Astrocyte of the spinal cord (primary cell): ENCODE results near the gene DOCK10.

Experiments used
- DNase-seq: peaks from one replicate; pipeline ENCODE4 v3.0.0; 2011; ENCODE audit warnings: low read depth, low spot score
- H3K4me3 ChIP-seq: 2 replicates; pipeline ENCODE4 v1.5.1; 2011; ENCODE audit warnings: low read depth, mild to moderate bottlenecking, low read length, moderate library complexity
- in situ Hi-C: cut with HindIII; loops from 2 replicates; pipeline ENCODE4 v1.10.0; 2017; ENCODE audit warnings: low sequenced_read_pairs
- TF ChIP-seq, protein P1 (sequence below): IDR thresholded peaks from 2 replicates; pipeline ENCODE4 v1.5.1; 2012; ENCODE audit warnings: low read depth, mild to moderate bottlenecking, low read length, inconsistent platforms

The DOCK10 gene

DNA sequence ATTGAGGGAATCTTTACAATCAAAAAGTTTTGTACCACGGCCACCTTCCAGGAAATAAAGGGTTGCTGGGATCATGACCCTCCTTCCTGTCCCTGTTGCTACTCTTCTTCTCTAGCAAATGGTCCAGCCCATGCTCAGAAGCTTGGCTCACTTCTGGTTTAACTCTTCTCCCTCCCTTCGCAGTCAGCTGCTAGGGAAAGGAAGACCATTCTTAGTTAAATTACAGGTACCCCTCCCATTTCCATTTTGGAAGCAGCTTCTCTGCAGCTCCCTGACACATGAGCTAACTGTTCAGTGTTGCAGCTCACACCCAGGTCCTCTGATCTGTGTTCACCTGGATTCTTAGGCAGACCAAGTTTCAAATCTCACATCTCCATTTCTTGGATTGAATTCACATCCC is 100.3 kb downstream of the DOCK10 start:
- TF ChIP-seq, protein P1, sequence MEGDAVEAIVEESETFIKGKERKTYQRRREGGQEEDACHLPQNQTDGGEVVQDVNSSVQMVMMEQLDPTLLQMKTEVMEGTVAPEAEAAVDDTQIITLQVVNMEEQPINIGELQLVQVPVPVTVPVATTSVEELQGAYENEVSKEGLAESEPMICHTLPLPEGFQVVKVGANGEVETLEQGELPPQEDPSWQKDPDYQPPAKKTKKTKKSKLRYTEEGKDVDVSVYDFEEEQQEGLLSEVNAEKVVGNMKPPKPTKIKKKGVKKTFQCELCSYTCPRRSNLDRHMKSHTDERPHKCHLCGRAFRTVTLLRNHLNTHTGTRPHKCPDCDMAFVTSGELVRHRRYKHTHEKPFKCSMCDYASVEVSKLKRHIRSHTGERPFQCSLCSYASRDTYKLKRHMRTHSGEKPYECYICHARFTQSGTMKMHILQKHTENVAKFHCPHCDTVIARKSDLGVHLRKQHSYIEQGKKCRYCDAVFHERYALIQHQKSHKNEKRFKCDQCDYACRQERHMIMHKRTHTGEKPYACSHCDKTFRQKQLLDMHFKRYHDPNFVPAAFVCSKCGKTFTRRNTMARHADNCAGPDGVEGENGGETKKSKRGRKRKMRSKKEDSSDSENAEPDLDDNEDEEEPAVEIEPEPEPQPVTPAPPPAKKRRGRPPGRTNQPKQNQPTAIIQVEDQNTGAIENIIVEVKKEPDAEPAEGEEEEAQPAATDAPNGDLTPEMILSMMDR: no peak
- no peak overlapping the region for H3K4me3 ChIP-seq
- in situ Hi-C loops: no loop called here
- no peak for DNase-seq

DNA sequence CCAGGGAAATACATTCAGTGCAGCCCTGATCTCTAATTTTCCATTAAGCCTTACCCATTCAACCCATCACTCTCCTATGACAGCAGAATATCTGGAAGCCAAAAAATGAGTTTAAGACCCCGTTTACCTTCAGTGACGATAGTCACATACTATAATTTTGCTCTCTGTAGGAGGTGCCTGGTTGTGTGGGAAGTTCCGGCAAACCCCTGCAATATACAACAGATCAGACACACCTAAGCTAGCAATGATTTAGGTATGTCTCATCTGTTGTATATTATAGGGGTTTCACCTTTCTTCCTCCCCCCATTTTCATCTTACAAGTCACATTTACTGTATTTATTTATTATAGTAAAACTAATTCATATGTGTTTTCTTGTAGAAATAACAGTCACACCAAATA is 101.7 kb downstream of the DOCK10 start:
- DNase-seq: no peak
- no peak overlapping the region for H3K4me3 ChIP-seq
- TF ChIP-seq, protein P1: no peak
- in situ Hi-C loops: no loop called here

DNA sequence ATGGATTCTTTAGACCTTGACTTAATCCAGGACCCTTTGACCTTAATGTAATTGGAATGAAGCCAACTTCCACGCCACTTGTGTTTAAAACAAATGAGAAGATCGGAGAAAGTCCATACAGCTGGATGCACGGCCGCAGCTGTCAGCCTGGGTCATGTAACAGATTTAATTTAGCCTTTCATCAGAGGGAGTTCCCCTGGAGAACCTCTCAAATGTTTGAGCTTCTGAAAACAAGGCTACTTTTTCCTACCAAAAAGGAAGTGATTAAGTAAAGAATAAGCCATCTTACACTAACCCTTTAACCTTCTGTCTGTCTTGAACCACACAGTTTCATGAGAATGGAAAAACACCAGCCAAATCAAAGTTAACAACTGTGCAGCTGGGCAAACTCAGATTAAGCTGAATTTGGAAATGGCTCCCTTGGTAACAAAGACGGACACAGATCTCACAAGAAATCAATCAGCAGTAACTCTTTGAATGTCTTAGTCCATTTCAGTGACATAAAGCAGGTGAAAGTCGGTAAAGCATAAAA is 103.6 kb downstream of the DOCK10 start:
- TF ChIP-seq, protein P1: no peak
- H3K4me3 ChIP-seq: no peak overlapping the region
- in situ Hi-C loops: no loop called here
- peak; percentile 84 for DNase-seq

DNA sequence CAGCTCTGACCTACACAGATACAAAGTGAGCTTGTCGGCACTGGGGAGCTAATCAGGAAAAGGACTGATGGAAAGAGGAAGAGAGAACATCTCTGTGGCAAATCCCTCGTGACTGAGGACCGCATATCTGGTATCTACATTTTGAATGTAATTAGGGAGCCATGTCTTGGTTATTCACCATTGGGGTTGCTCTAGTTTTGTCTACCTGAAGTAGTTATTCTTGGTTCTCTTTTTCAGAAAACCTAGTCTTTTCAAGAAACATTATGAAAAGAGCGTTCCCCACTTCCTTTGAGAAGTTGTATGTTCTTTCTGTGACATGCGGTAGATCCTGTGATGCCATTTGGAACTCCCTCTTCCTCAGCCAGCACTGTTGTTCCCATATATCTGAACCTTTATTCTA is 104.4 kb downstream of the DOCK10 start:
- DNase-seq: no peak
- TF ChIP-seq, protein P1: no peak
- in situ Hi-C loops: no loop called here
- H3K4me3 ChIP-seq: no peak overlapping the region

DNA sequence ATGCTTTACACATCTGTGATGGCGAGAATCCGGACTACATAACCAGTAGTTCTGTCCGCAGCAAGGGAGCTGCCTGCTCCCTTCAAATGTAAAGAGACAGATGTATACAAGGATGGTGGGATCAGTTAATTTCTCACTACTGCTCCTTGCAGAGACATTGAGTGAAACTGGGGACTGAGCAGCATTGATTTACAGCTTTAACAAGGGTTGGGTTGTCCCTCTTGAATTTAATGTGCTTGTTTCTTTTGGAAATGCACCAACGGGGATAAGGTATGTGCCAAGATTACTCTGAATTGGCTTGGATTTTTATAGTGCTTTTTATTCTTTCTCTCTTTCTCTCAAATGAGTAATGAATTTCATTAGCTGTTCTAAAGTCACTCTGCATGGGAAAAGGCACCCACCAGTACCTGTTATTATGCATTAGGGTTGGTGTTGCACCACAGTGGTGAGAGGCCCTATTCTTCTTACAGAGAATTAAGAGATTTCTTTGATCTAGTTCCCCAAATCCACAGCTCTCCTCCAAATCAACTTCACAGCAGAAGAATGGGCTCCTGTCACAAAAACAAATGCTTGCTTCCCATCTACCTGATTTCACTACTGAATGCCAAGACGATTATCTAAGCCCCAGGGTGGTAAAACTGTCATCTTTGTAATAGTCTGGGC is 107.6 kb downstream of the DOCK10 start:
- peak; percentile 60 for DNase-seq
- in situ Hi-C loops: no loop called here
- no peak overlapping the region for H3K4me3 ChIP-seq
- TF ChIP-seq, protein P1: no peak

DNA sequence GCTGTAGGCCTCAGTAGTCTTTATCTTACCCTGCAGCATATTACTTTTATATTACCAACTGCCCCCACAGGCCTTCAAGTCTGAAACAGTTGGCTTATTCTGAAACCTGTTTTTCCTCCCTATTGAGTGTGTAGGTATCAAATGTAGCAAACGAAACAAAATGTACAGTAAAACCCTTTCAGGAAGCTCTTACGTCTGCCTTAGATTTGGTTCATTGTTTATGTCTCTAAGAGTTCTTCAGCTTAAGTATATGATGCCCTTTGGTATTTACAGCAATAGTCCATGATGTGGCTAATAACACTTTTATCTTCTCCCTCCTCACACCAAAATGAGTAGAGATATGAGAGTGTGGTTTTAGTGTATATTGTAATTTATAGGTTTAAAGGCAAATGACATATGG is 108.8 kb downstream of the DOCK10 start:
- in situ Hi-C loops: no loop called here
- DNase-seq: no peak
- TF ChIP-seq, protein P1: no peak
- no peak overlapping the region for H3K4me3 ChIP-seq
